ENCODE measurements around the gene RAB11FIP4. TPM values are rescaled to one million over a fixed set of nuclear protein-coding genes. Genes with fewer than 3 reads are reported as not detected.

RAB11FIP4 gene
- polyA plus RNA-seq, 1 of the 3 experiments (the other 2 are of a cell fraction): 9.4 TPM

- no peaks in the 10 kb centered on the region for H4K20me1 ChIP-seq (ENCODE audit: insufficient read depth)
- H3K27me3 ChIP-seq (ENCODE audit: insufficient read depth): no peaks in the 10 kb centered on the region
- no peaks in the 10 kb centered on the region for H3K36me3 ChIP-seq (replicated peaks in 1 of 2; ENCODE audit: control insufficient read depth in 1 of 2, insufficient read depth in 2 of 2, low read length in 1 of 2)
- H3F3A ChIP-seq (replicated peaks; ENCODE audit: insufficient read depth): no peaks in the 10 kb centered on the region
- H3K4me1 ChIP-seq (ENCODE audit: control insufficient read depth in 1 of 2, insufficient read depth in 2 of 2, low read depth in 1 of 2, low read length in 1 of 2): no peaks in the 10 kb centered on the region; a peak in 1 of 4 replicates
- H3K4me2 ChIP-seq: no peak overlapping the region
- no peak overlapping the region for H3K27ac ChIP-seq (ENCODE audit: low read depth in 2 of 2, low read length in 1 of 2)
- TF ChIP-seq RFX5 (IDR thresholded peaks at IDR 0.05; ENCODE audit: low read length) (no peak), MEF2A (IDR thresholded peaks at IDR 0.05; ENCODE audit: borderline replicate concordance, low read depth) (no peak), YY1 (IDR thresholded peaks at IDR 0.05; ENCODE audit: low read depth) (no peak), EP300 (IDR thresholded peaks at IDR 0.05; ENCODE audit: borderline replicate concordance in 1 of 2, low read depth in 1 of 2, low read length in 1 of 2) (no peak), MXI1 (IDR thresholded peaks at IDR 0.05; ENCODE audit: low read depth, low read length) (no peak), JUND (IDR thresholded peaks at IDR 0.05) (no peak), FOXJ3 (CRISPR knock-in tag; IDR thresholded peaks at IDR 0.05) (no peak), EZH2phosphoT487 (IDR thresholded peaks at IDR 0.05; ENCODE audit: borderline replicate concordance, low read depth) (no peak), GATA2 (CRISPR knock-in tag; IDR thresholded peaks at IDR 0.05) (no peak), NFIC (IDR thresholded peaks at IDR 0.05; ENCODE audit: borderline replicate concordance) (no peak), FOXM1 (IDR thresholded peaks at IDR 0.05; ENCODE audit: low read depth) (no peak)
- TF ChIP-seq, protein P1, sequence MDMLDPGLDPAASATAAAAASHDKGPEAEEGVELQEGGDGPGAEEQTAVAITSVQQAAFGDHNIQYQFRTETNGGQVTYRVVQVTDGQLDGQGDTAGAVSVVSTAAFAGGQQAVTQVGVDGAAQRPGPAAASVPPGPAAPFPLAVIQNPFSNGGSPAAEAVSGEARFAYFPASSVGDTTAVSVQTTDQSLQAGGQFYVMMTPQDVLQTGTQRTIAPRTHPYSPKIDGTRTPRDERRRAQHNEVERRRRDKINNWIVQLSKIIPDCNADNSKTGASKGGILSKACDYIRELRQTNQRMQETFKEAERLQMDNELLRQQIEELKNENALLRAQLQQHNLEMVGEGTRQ (IDR thresholded peaks at IDR 0.05; ENCODE audit: borderline replicate concordance, low read depth, low read length): no peak
- H3K79me2 ChIP-seq (ENCODE audit: insufficient read depth): no peaks in the 10 kb centered on the region
- 72% methylated on average over 7 of the region's 10 CpGs for WGBS (ENCODE audit: low lambda C conversion rate)
- no peak overlapping the region for H3K4me3 ChIP-seq (ENCODE audit: low read depth in 2 of 2, low read length in 1 of 2)
- H2AFZ ChIP-seq (ENCODE audit: low read depth): no peak overlapping the region
- H3K9me3 ChIP-seq: no peaks in the 10 kb centered on the region
- no peak for DNase-seq
- H3K9ac ChIP-seq: no peak overlapping the region
- CTCF ChIA-PET: interaction anchor here (0.9 to 3.0 kb wide), 4 partner anchors 10 to 69 kb away, joined by 3 to 10 read pairs (median 3); no protein-coding TSS in a partner anchor
- H3K9me2 ChIP-seq: no peaks in the 10 kb centered on the region
- POLR2A ChIA-PET: no interaction called here
These were observed 66.1 kb downstream of the RAB11FIP4 start for GRCh38 chr17:31457391-31458234.

DNA sequence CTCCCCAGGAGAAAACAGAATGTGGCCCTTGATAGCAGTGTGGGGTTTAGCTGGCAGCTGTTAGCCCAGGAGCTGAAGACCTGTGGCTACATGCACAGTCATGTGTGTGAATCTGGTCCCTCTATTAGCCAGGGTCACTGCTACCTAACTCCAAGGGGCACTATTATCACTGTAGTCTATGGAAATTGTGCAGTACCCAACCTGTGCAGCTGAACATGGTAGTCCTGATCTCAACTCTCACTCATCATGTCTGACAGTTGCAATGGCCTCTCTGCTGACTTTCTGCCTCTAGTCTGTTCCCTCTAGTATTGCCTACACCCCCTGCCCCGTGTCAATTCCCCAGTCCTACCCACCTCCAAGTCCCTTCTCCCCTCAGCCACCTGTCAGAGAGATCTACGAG is 67.4 kb downstream of the RAB11FIP4 start:
- Histone ChIP-seq H3K9me3 (no peaks in the 10 kb centered on the region), H3K9me2 (no peaks in the 10 kb centered on the region), H3K27me3 (ENCODE audit: insufficient read depth) (no peaks in the 10 kb centered on the region), H3F3A (replicated peaks; ENCODE audit: insufficient read depth) (no peaks in the 10 kb centered on the region), H3K4me2 (no peak overlapping the region), H3K36me3 (replicated peaks in 1 of 2; ENCODE audit: control insufficient read depth in 1 of 2, insufficient read depth in 2 of 2, low read length in 1 of 2) (no peaks in the 10 kb centered on the region), H3K4me1 (ENCODE audit: control insufficient read depth in 1 of 2, insufficient read depth in 2 of 2, low read depth in 1 of 2, low read length in 1 of 2) (no peaks in the 10 kb centered on the region; a peak in 1 of 4 replicates), H3K79me2 (ENCODE audit: insufficient read depth) (no peaks in the 10 kb centered on the region), H3K9ac (no peak overlapping the region), H4K20me1 (ENCODE audit: insufficient read depth) (no peaks in the 10 kb centered on the region), H3K4me3 (ENCODE audit: low read depth in 2 of 2, low read length in 1 of 2) (no peak overlapping the region), H3K27ac (ENCODE audit: low read depth in 2 of 2, low read length in 1 of 2) (no peak overlapping the region), H2AFZ (ENCODE audit: low read depth) (no peak overlapping the region)
- ChIA-PET CTCF (interaction anchor here (0.7 to 1.4 kb wide), 4 partner anchors 9 to 383 kb away, joined by 3 read pairs; no protein-coding TSS in a partner anchor), POLR2A (no interaction called here)
- 69% methylated on average over 2 of the region's 2 CpGs for WGBS (ENCODE audit: low lambda C conversion rate)
- DNase-seq: no peak
- no peak for TF ChIP-seq IRF3 (IDR thresholded peaks at IDR 0.05; ENCODE audit: low read depth, low read length)
- TF ChIP-seq POLR2AphosphoS5 (IDR thresholded peaks at IDR 0.05; ENCODE audit: low read depth, low read length): no peak
- TF ChIP-seq RCOR1 (IDR thresholded peaks at IDR 0.05; ENCODE audit: low read length): no peak
- no peak for TF ChIP-seq MEF2A (IDR thresholded peaks at IDR 0.05; ENCODE audit: borderline replicate concordance, low read depth)
- TF ChIP-seq, protein P2, sequence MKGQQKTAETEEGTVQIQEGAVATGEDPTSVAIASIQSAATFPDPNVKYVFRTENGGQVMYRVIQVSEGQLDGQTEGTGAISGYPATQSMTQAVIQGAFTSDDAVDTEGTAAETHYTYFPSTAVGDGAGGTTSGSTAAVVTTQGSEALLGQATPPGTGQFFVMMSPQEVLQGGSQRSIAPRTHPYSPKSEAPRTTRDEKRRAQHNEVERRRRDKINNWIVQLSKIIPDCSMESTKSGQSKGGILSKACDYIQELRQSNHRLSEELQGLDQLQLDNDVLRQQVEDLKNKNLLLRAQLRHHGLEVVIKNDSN (IDR thresholded peaks at IDR 0.05; ENCODE audit: borderline replicate concordance, low read depth): no peak
- TF ChIP-seq TEAD4 (IDR thresholded peaks at IDR 0.05; ENCODE audit: borderline replicate concordance, insufficient read depth): no peak
- TF ChIP-seq EP300 (IDR thresholded peaks at IDR 0.05; ENCODE audit: borderline replicate concordance in 1 of 2, low read depth in 1 of 2, low read length in 1 of 2): no peak
- TF ChIP-seq GATA2 (CRISPR knock-in tag; IDR thresholded peaks at IDR 0.05): no peak
- TF ChIP-seq RFX5 (IDR thresholded peaks at IDR 0.05; ENCODE audit: low read length): no peak
- no peak for TF ChIP-seq ZBTB33 (IDR thresholded peaks at IDR 0.05; ENCODE audit: borderline replicate concordance, low read depth)
- TF ChIP-seq MXI1 (IDR thresholded peaks at IDR 0.05; ENCODE audit: low read depth, low read length): no peak
- TF ChIP-seq TCF12 (IDR thresholded peaks at IDR 0.05): no peak
- TF ChIP-seq NRF1 (IDR thresholded peaks at IDR 0.05; ENCODE audit: low read depth, low read length): no peak
- TF ChIP-seq MAX (IDR thresholded peaks at IDR 0.05; ENCODE audit: low read depth): no peak
